RWPE2 (cell line): ENCODE results near the gene COL11A1.

Experiments
- ATAC-seq: fragments of 200-7000 bp; cut with Tn5 transposase; 3 replicates; pipeline ENCODE4 v1.9.1; 2021; ENCODE audit warnings: low read depth
- DNase-seq: peaks from one replicate; pipeline ENCODE4 v3.0.0-alpha.2; 2020; ENCODE audit warnings: low spot score
- H3K27ac ChIP-seq: fragments of 450-650 bp; 2 replicates; pipeline ENCODE4 v1.5.1; 2017; ENCODE audit warnings: mild to moderate bottlenecking; ENCODE audit not compliant: poor library complexity, severe bottlenecking
- H3K27me3 ChIP-seq: fragments of 250-450 bp; sonication (Bioruptor Pico); 2 replicates; pipeline ENCODE4 v1.5.1; 2021; ENCODE audit warnings: mild to moderate bottlenecking, moderate library complexity; ENCODE audit not compliant: insufficient read depth, poor library complexity, severe bottlenecking
- H3K36me3 ChIP-seq: fragments of 250-450 bp; sonication (Bioruptor Pico); 2 replicates; pipeline ENCODE4 v1.5.1; 2020; ENCODE audit warnings: low read depth, mild to moderate bottlenecking, moderate library complexity
- H3K4me1 ChIP-seq: fragments of 250-450 bp; sonication (Bioruptor Pico); 2 replicates; pipeline ENCODE4 v1.5.1; 2021; ENCODE audit warnings: mild to moderate bottlenecking, moderate library complexity; ENCODE audit not compliant: insufficient read depth, poor library complexity, severe bottlenecking
- H3K4me3 ChIP-seq: fragments of 250-450 bp; sonication (Bioruptor Pico); 2 replicates; pipeline ENCODE4 v1.5.1; 2021; ENCODE audit warnings: mild to moderate bottlenecking, moderate library complexity; ENCODE audit not compliant: severe bottlenecking
- H3K9me3 ChIP-seq: fragments of 250-450 bp; sonication (Bioruptor Pico); 2 replicates; pipeline ENCODE4 v1.5.1; 2021; ENCODE audit warnings: mild to moderate bottlenecking, moderate library complexity; ENCODE audit not compliant: severe bottlenecking
- TF ChIP-seq, protein P1 (sequence below): fragments of 450-650 bp; IDR thresholded peaks from one replicate; pipeline ENCODE4 v1.5.1; 2017; ENCODE audit warnings: mild to moderate bottlenecking, moderate library complexity; ENCODE audit not compliant: poor library complexity, severe bottlenecking

Gene COL11A1

DNA sequence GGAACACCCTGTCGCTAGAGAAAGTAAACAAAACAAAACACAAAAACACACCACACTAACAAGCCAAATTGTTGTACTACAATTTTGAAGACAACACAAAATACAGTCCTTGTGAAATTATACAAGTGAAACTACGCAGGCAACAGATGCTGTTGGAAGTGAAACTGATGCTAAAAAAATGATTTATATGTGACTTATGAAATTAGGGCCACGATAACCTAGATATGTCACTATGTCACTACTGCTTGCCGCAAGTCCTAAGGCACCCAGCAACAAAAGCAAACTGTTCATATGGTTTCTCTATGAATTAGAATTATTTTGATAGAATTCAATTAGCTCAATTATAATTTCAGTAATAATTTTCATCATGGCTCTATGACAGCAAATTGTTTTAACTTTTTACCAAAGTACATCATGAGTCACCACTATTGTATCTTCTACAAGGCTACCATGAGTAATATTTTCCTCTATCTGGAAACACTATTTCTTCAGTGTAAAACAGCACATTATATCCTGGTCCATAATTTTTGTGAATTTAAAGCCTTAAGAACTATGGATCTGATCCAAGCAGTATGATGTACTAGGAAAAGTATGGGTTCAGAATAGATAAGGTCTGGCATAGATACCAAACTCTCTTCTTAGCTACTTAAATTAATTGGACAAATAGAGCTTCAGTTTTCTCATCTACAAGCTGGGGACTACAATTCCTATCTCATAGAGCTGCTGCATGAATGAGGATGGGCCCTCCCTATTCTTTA, 216.3 kb downstream of the COL11A1 start:
- peak overlapping the region; percentile 12 for H3K27ac ChIP-seq
- no peak overlapping the region for H3K4me3 ChIP-seq
- H3K9me3 ChIP-seq, result no peaks in the 10 kb centered on the region
- no peaks in the 10 kb centered on the region for H3K27me3 ChIP-seq
- DNase-seq (no peak), ATAC-seq (peak; percentile 84)
- H3K36me3 ChIP-seq, result no peaks in the 10 kb centered on the region
- peaks cover 7% of the 10 kb centered on the region for H3K4me1 ChIP-seq
- TF ChIP-seq, protein P1, sequence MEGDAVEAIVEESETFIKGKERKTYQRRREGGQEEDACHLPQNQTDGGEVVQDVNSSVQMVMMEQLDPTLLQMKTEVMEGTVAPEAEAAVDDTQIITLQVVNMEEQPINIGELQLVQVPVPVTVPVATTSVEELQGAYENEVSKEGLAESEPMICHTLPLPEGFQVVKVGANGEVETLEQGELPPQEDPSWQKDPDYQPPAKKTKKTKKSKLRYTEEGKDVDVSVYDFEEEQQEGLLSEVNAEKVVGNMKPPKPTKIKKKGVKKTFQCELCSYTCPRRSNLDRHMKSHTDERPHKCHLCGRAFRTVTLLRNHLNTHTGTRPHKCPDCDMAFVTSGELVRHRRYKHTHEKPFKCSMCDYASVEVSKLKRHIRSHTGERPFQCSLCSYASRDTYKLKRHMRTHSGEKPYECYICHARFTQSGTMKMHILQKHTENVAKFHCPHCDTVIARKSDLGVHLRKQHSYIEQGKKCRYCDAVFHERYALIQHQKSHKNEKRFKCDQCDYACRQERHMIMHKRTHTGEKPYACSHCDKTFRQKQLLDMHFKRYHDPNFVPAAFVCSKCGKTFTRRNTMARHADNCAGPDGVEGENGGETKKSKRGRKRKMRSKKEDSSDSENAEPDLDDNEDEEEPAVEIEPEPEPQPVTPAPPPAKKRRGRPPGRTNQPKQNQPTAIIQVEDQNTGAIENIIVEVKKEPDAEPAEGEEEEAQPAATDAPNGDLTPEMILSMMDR, result no peak

DNA sequence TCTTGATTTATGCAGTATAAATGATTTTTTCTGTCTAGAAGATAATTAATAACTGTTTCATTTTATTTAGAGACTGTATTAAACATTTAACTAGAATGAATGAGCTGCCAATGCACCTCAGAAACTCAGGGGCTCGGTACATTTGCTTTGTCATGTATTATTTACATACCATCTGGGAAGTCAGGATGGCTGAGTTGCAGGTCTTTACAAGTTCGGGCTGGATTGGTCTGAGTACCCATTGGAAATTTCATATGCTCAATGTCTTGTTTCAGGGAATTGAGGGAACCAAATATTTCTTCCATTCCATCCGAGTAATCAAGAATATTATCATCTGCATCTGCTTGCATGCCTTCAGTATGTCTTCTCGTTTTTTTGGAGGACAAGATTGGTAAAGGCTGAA, 221.7 kb downstream of the COL11A1 start:
- Histone ChIP-seq H3K27me3 (no peaks in the 10 kb centered on the region), H3K4me3 (no peak overlapping the region), H3K9me3 (no peaks in the 10 kb centered on the region), H3K36me3 (no peaks in the 10 kb centered on the region), H3K27ac (no peak overlapping the region), H3K4me1 (peaks cover 18% of the 10 kb centered on the region)
- TF ChIP-seq, protein P1, result no peak
- DNase-seq, result no peak
- ATAC-seq, result 0 out of 3 replicates have a peak, but pooled peaks have one; percentile 60

DNA sequence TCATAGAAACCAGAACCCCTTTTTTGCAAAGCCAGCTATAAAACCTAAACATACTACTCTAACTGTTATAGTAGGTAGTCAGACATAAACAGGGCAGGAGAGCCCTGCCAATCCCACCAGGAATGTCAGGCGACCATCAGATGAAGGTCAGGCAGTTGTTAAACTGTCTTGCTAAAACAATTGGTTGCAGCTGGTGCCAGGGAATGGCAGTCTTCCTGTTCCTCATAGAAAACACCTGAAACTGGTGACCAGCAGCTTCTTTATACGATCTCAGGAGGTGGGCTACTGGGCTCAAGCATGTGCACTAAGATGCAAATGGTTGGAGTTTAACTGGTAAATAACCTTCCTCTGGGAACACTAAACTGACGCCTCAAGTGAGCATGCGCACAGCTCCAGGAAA, 224.1 kb downstream of the COL11A1 start:
- TF ChIP-seq, protein P1, result no peak
- Histone ChIP-seq H3K9me3 (no peaks in the 10 kb centered on the region), H3K36me3 (no peaks in the 10 kb centered on the region), H3K4me3 (no peak overlapping the region), H3K27me3 (no peaks in the 10 kb centered on the region), H3K4me1 (peaks cover 40% of the 10 kb centered on the region), H3K27ac (no peak overlapping the region)
- ATAC-seq (no peak), DNase-seq (no peak)

DNA sequence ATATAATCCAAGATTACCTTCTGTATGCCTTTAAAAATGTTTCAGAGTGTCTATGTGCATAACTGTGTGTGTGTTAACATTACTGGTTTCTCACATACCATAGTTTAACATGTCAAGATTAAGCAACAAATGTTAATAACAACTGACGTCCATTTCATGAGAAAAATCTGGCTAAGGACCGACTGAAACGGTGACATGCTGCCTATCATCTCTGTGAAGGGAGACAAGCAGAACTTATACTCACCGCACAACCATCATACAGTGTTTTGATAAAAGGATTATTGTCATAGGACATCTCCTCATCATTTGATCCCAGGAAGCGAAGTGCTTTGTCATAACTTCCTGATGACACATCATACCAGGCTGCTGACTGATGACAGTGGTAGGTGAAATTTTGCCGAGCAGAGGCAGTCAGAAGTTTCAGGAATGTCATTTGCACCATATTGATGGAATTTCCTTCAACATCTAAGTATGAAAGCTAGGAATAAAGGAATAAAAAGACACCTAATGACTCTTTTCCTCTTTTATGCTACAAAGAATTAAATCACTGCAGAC, 228.8 kb downstream of the COL11A1 start:
- no peaks in the 10 kb centered on the region for H3K36me3 ChIP-seq
- ATAC-seq, result peak; percentile 94
- DNase-seq, result no peak
- TF ChIP-seq, protein P1, result no peak
- peaks cover 35% of the 10 kb centered on the region for H3K4me1 ChIP-seq
- peak overlapping the region; percentile 84 for H3K27ac ChIP-seq
- H3K4me3 ChIP-seq, result no peak overlapping the region
- no peaks in the 10 kb centered on the region for H3K27me3 ChIP-seq
- no peaks in the 10 kb centered on the region for H3K9me3 ChIP-seq

DNA sequence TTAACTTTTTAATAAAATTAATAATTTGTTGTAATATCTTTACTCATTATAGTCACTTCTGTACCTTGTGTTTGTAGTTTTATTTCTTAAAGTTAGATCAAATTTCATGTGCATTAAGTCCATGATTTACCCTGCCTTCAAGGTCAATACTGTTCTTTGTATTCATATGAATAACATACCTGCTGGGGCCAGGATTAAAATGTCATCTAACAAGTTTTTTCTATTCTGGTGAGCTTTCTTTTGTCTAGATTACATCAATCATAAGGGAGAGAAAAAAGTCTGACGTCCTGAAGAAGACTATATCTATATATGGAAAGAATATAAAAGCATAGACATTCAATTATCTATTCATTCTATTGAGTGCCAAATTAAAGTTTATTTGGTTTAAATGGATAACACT, 232.6 kb downstream of the COL11A1 start:
- H3K9me3 ChIP-seq, result no peaks in the 10 kb centered on the region
- ATAC-seq (no peak), DNase-seq (no peak)
- no peak overlapping the region for H3K27ac ChIP-seq
- peaks cover 22% of the 10 kb centered on the region for H3K4me1 ChIP-seq
- no peaks in the 10 kb centered on the region for H3K27me3 ChIP-seq
- no peak overlapping the region for H3K4me3 ChIP-seq
- TF ChIP-seq, protein P1, result no peak
- H3K36me3 ChIP-seq, result no peaks in the 10 kb centered on the region
